Mucosa of descending colon (tissue), 3 donors: Measurements from ENCODE around the gene LMF1. TPM values are rescaled to one million over a fixed set of nuclear protein-coding genes. Genes with fewer than 3 reads are reported as not detected.

Experiments
- ATAC-seq: fragments of 200-7000 bp; cut with Tn5 transposase; one replicate; pipeline ENCODE4 v1.9.1; 2020; ENCODE audit warnings: mild to moderate bottlenecking, moderate library complexity
- DNase-seq, 3 donors: peaks; one replicate each; pipeline ENCODE4 v3.0.0-alpha.2; 2020
- H3K36me3 ChIP-seq: fragments of 200-600 bp; one replicate; pipeline ENCODE4 v1.8.0; 2021; ENCODE audit warnings: low read depth, mild to moderate bottlenecking
- H3K4me1 ChIP-seq: fragments of 200-600 bp; one replicate; pipeline ENCODE4 v1.8.0; 2021; ENCODE audit warnings: low read depth, mild to moderate bottlenecking
- H3K4me3 ChIP-seq: fragments of 200-600 bp; one replicate; pipeline ENCODE4 v1.8.0; 2021; ENCODE audit warnings: mild to moderate bottlenecking
- H3K9me3 ChIP-seq: fragments of 200-600 bp; one replicate; pipeline ENCODE4 v1.8.0; 2021; ENCODE audit warnings: mild to moderate bottlenecking
- CTCF ChIP-seq: fragments of 200-600 bp; IDR thresholded peaks from one replicate; pipeline ENCODE4 v1.8.0; 2022; ENCODE audit warnings: antibody characterized with exemption, mild to moderate bottlenecking
- intact Hi-C, 2 donors: fragments of 100-400 bp; cut with DNase I in 1 of 2; cut with micrococcal nuclease in 1 of 2; formaldehyde crosslinking; loops; one replicate each; pipeline versions ENCODE4 v1.11.0 to v1.11.1; 2022; cut with DNase I, micrococcal nuclease
- total RNA-seq, 3 donors: library from RNA; stranded (reverse); fragmentation: NEBNext Ultra II Directional in 2 of 3; extraction: Animal tissue kit (Norgen Biotek cat#: 25700) in 2 of 3; gene quantifications; one replicate each; pipeline versions ENCODE4 v1.2.1 to v1.2.4, GENCODE V29; 2021 to 2023
- donor health status: DM: no; HTN: no; CAD: no; lungs with moderate emphysema.
- donor health status: DM: no; HTN: no; CAD: no.
- donor health status: DM: no; HTN: yes; CAD: no.

LMF1 gene
- total RNA-seq, 3 donors from 2014 or later: 16.4 to 26.5 (median 25.1) TPM

- H3K4me3 ChIP-seq: no peak overlapping the region
- H3K4me1 ChIP-seq: peaks cover 10% of the 10 kb centered on the region
- H3K9me3 ChIP-seq: peaks cover 4% of the 10 kb centered on the region
- H3K36me3 ChIP-seq: no peaks in the 10 kb centered on the region
- ATAC-seq: no peak
- no peak for TF ChIP-seq CTCF
- DNase-seq: no peak
- intact Hi-C loops: no loop called here
These were observed 139.8 kb downstream of the LMF1 start for GRCh38 chr16:830871-831570.

- ATAC-seq: no peak
- TF ChIP-seq CTCF: no peak
These were observed 140.5 kb downstream of the LMF1 start for GRCh38 chr16:830107-830870.

GRCh38 chr16:828891-829290, 141.9 kb downstream of the LMF1 start:
- no peak overlapping the region for H3K4me3 ChIP-seq
- intact Hi-C loops: no loop called here
- TF ChIP-seq CTCF: no peak
- no peaks in the 10 kb centered on the region for H3K36me3 ChIP-seq
- ATAC-seq: no peak
- peaks cover 10% of the 10 kb centered on the region for H3K4me1 ChIP-seq
- DNase-seq: no peak
- H3K9me3 ChIP-seq: no peaks in the 10 kb centered on the region

More at GRCh38 chr16:830107-830870, 140.5 kb downstream of the LMF1 start:
- Histone ChIP-seq H3K4me3 (no peak overlapping the region), H3K36me3 (no peaks in the 10 kb centered on the region), H3K4me1 (peaks cover 10% of the 10 kb centered on the region), H3K9me3 (no peaks in the 10 kb centered on the region)
- intact Hi-C loops: no loop called here
- no peak for DNase-seq

- no peaks in the 10 kb centered on the region for H3K9me3 ChIP-seq
- TF ChIP-seq CTCF: no peak
- DNase-seq (no peak), ATAC-seq (no peak)
- intact Hi-C loops: no loop called here
- peaks cover 7% of the 10 kb centered on the region for H3K4me1 ChIP-seq
- no peak overlapping the region for H3K4me3 ChIP-seq
- no peaks in the 10 kb centered on the region for H3K36me3 ChIP-seq
These were observed 143.3 kb downstream of the LMF1 start for GRCh38 chr16:827513-827912.

GRCh38 chr16:825341-826061, 145.3 kb downstream of the LMF1 start:
- intact Hi-C loops: no loop called here
- no peaks in the 10 kb centered on the region for H3K4me1 ChIP-seq
- no peaks in the 10 kb centered on the region for H3K9me3 ChIP-seq
- TF ChIP-seq CTCF: no peak
- DNase-seq (no peak), ATAC-seq (no peak)
- no peaks in the 10 kb centered on the region for H3K36me3 ChIP-seq
- H3K4me3 ChIP-seq: no peak overlapping the region
